K562 (cell line): ENCODE results near the gene TANGO6. TPM values are rescaled to one million over a fixed set of nuclear protein-coding genes. Genes with fewer than 3 reads are reported as not detected.
A peak's percentile ranks its signal among the peaks of the same experiment; 100 is the strongest.

ENCODE experiments used
- CHD1 ChIP-seq: fragments of 200-600 bp; sonication (generic); IDR thresholded peaks from one replicate; pipeline ENCODE4 v1.6.1; 2012; ENCODE audit warnings: mild to moderate bottlenecking, moderate library complexity, low read length, inconsistent platforms
- ELF2 ChIP-seq: fragments of 250-450 bp; sonication (Bioruptor Pico); IDR thresholded peaks from 2 replicates; pipeline ENCODE4 v1.5.0; 2021; ENCODE audit warnings: mild to moderate bottlenecking
- GMEB1 ChIP-seq: fragments of 250-450 bp; sonication (Bioruptor Pico); IDR thresholded peaks from 2 replicates; pipeline ENCODE4 v1.4.0; 2020; ENCODE audit warnings: mild to moderate bottlenecking
- L3MBTL2 ChIP-seq: fragments of 450-650 bp; IDR thresholded peaks from 2 replicates; pipeline ENCODE4 v1.6.1; 2016; ENCODE audit warnings: mild to moderate bottlenecking, moderate library complexity
- MAX ChIP-seq: sonication (generic); formaldehyde crosslinking; IDR thresholded peaks from 2 replicates; pipeline ENCODE4 v1.9.0; 2022; ENCODE audit warnings: mild to moderate bottlenecking, missing genetic modification reagents
- MCM2 ChIP-seq: fragments of 450-650 bp; IDR thresholded peaks from 2 replicates; pipeline ENCODE4 v1.6.1; 2017; ENCODE audit warnings: low read depth, mild to moderate bottlenecking
- MYC ChIP-seq, 2 experiments: fragments of 250-450 bp in 1 of 2; sonication (Bioruptor Pico) in 1 of 2; IDR thresholded peaks; 2 replicates each; pipeline versions ENCODE4 v1.5.1 to v1.6.1; 2012 to 2021; ENCODE audit warnings: low read depth in 2 of 2, borderline replicate concordance in 1 of 2, improper control_type of control experiment in 1 of 2, low read length in 1 of 2, mild to moderate bottlenecking in 1 of 2, moderate library complexity in 1 of 2
- NKRF ChIP-seq: fragments of 450-650 bp; IDR thresholded peaks from 2 replicates; pipeline ENCODE4 v1.6.1; 2016; ENCODE audit warnings: borderline replicate concordance
- NR1H2 ChIP-seq: sonication (generic); formaldehyde crosslinking; IDR thresholded peaks from 2 replicates; pipeline ENCODE4 v1.4.0; 2020; ENCODE audit warnings: mild to moderate bottlenecking, missing genetic modification reagents
- PHF8 ChIP-seq: fragments of 200-600 bp; sonication (generic); IDR thresholded peaks from 2 replicates; pipeline ENCODE4 v1.6.1; 2012; ENCODE audit warnings: mixed run types, mild to moderate bottlenecking, inconsistent platforms, low read length, moderate library complexity, borderline replicate concordance
- POLR2G ChIP-seq: fragments of 200-400 bp; formaldehyde crosslinking; IDR thresholded peaks from 2 replicates; pipeline ENCODE4 v1.6.1; 2017; ENCODE audit warnings: low read depth, mild to moderate bottlenecking, antibody characterized with exemption, low read length, moderate library complexity
- RERE ChIP-seq: sonication (generic); formaldehyde crosslinking; IDR thresholded peaks from 2 replicates; pipeline ENCODE4 v1.8.0; 2023; ENCODE audit warnings: missing genetic modification reagents, mild to moderate bottlenecking, borderline replicate concordance
- SP1 ChIP-seq: sonication (generic); formaldehyde crosslinking; IDR thresholded peaks from 2 replicates; pipeline ENCODE4 v1.8.1; 2022; ENCODE audit warnings: mild to moderate bottlenecking, missing genetic modification reagents
- TAF9B ChIP-seq: fragments of 450-650 bp; IDR thresholded peaks from 2 replicates; pipeline ENCODE4 v1.6.1; 2018; ENCODE audit warnings: mild to moderate bottlenecking; ENCODE audit not compliant: partially characterized antibody
- ZFX ChIP-seq: sonication (generic); formaldehyde crosslinking; IDR thresholded peaks from 2 replicates; pipeline ENCODE4 v1.8.0; 2022; ENCODE audit warnings: mild to moderate bottlenecking, missing genetic modification reagents, moderate library complexity
- ZNF143 ChIP-seq: sonication (generic); formaldehyde crosslinking; IDR thresholded peaks from 2 replicates; pipeline ENCODE4 v1.9.0; 2022; ENCODE audit warnings: mild to moderate bottlenecking, missing genetic modification reagents
- ZNF263 ChIP-seq: sonication (generic); formaldehyde crosslinking; IDR thresholded peaks from 2 replicates; pipeline ENCODE4 v1.8.0; 2022; ENCODE audit warnings: mild to moderate bottlenecking, missing genetic modification reagents, borderline replicate concordance
- polyA plus RNA-seq, 8 experiments: library from polyadenylated mRNA; depleted of rRNA in 4 of 8; stranded (reverse) in 5 of 8; unstranded in 3 of 8; fragments of >200 nt; fragmentation: Nextera tagmentation in 2 of 8; fragmentation: Illumina TruSeq in 1 of 8; extraction: Ambion mirVana in 2 of 8; extraction: Trizol in 1 of 8; gene quantifications; 2 replicates each; pipeline versions ENCODE4 v1.2.1 to v1.2.3, GENCODE V29; 2011 to 2014; ENCODE audit warnings: inconsistent platforms in 1 of 8, missing spikeins in 1 of 8
- total RNA-seq, 7 experiments: library from RNA; depleted of rRNA in 6 of 7; stranded (reverse); fragments of >200 nt in 6 of 7; fragmentation: Illumina TruSeq in 2 of 7; extraction: Trizol in 2 of 7; gene quantifications; 2 replicates each; pipeline versions ENCODE4 v1.2.1 to v1.2.3, GENCODE V29; 2011 to 2021; ENCODE audit warnings: low replicate concordance in 1 of 7

The TANGO6 gene
- total and polyA plus RNA-seq, 9 of the 15 experiments (the other 6 are each of a cell fraction or from before 2014, with no cell fraction given), result 1.6 to 15.2 (median 9.6) TPM

- TF ChIP-seq MCM2, result no peak
- peak; percentile 72 for TF ChIP-seq TAF9B
- TF ChIP-seq ELF2 (CRISPR knock-in tag), result peak; percentile 92
- peak; percentile 55 for TF ChIP-seq L3MBTL2
- TF ChIP-seq NKRF, result peak; percentile 79
- TF ChIP-seq CHD1, result peak; percentile 33
- peak; percentile 64; the same call in 1 of the 2 replicates for TF ChIP-seq SP1
- peak; percentile 78 for TF ChIP-seq MYC (IDR thresholded peaks at IDR 0.05; ENCODE audit: low read depth, low read length)
- TF ChIP-seq MYC (CRISPR knock-in tag; IDR thresholded peaks at IDR 0.05; ENCODE audit: borderline replicate concordance, low read depth), result peak; percentile 67; the same call in 1 of the 2 replicates
- TF ChIP-seq RERE (CRISPR knock-in tag), result no peak
- TF ChIP-seq GMEB1 (CRISPR knock-in tag), result peak; percentile 45
- TF ChIP-seq MAX, result peak; percentile 63
- no peak for TF ChIP-seq ZNF143 (CRISPR knock-in tag)
- TF ChIP-seq ZNF263 (CRISPR knock-in tag), result peak; percentile 11; the same call in 1 of the 2 replicates
- TF ChIP-seq ZFX (CRISPR knock-in tag), result peak; percentile 92
- TF ChIP-seq NR1H2 (CRISPR knock-in tag), result no peak
- peak; percentile 99 for TF ChIP-seq POLR2G
- TF ChIP-seq PHF8, result peak; percentile 91
Measured at GRCh38 chr16:68843482-68844210, at the start of gene TANGO6 (continued).
